GM12892 (cell line): ENCODE data around the gene KLRB1.

Experiments used
- POLR2A ChIP-seq: IDR thresholded peaks from 2 replicates; pipeline ENCODE4 v1.6.1; 2011; ENCODE audit warnings: low read depth, low read length, control low read depth
- POLR2AphosphoS5 ChIP-seq: IDR thresholded peaks from 2 replicates; pipeline ENCODE4 v1.6.1; 2011; ENCODE audit warnings: low read depth, low read length, control low read depth
- TAF1 ChIP-seq: IDR thresholded peaks from 2 replicates; pipeline ENCODE4 v1.6.1; 2011; ENCODE audit warnings: low read depth, mild to moderate bottlenecking, control low read depth, low read length, borderline replicate concordance

DNA sequence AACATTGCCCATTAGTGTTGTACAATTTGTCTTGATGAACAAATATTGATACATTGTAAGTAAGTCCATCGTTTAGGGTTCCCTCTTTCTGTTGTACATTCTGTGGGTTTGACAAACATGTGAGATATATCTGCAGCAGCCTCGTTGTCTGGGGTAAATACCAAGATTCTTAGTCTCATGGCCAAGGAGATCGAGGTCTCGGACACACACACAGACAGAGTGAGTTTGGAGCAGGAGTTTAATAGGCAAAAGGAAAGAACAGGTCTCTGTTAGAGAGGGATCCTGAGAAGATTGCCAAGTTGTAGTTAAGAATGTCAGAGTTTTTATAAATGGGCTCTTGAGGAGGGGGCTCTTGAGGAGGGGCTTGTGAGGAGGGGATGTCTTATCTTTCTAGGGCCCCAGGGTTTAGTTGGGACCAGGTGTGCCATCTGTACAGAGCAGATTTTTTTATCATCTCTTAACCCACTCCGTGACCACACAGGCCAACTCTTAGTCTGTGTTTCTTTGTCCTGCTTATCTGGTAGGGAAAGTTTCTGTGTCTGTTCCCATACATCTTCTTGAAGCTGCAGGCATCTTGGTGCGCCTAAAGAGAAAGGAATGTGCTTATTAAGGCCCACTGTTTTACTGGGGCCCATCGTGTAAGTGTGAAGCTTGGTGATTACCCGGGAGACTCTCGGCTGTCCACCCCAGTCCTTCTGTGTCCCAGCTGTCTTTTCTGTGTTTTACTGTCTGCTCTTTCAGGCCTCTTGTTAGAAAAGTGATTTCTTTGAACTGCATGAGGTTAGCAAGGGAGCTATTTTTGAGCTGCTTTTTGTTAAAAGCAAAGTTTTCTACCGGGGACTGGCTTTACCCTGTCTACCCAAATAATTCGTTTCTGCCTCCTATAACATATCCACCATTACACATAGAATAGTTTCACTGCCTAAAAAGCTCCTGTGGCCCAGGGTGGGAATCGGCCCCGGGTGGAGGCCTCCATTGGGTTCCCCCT, 39.4 kb upstream of the KLRB1 start:
- TF ChIP-seq POLR2AphosphoS5 (peak; percentile 15; the same call in 1 of the 2 replicates), POLR2A (no peak), TAF1 (no peak)
